HS-27A (cell line): ENCODE results near the gene KLHL29.

Experiments used
- DNase-seq: peaks from one replicate; pipeline ENCODE4 v3.0.0-alpha.2; 2012; ENCODE audit warnings: low read depth, missing footprints

The KLHL29 gene

GRCh38 chr2:23682481-23682880 lies 297.5 kb downstream of the KLHL29 start:
- DNase-seq: no peak

GRCh38 chr2:23683001-23683400 lies 298.0 kb downstream of the KLHL29 start:
- no peak for DNase-seq

GRCh38 chr2:23684395-23685176 lies 299.6 kb downstream of the KLHL29 start:
- DNase-seq: no peak

GRCh38 chr2:23685181-23685580 lies 300.2 kb downstream of the KLHL29 start:
- DNase-seq: no peak

GRCh38 chr2:23685706-23686105 lies 300.7 kb downstream of the KLHL29 start:
- no peak for DNase-seq

- DNase-seq: no peak
Measured at GRCh38 chr2:23686405-23687029, 301.5 kb downstream of the KLHL29 start.

- no peak for DNase-seq
Measured at GRCh38 chr2:23687214-23687613, 302.2 kb downstream of the KLHL29 start.

GRCh38 chr2:23687713-23688112 lies 302.7 kb downstream of the KLHL29 start:
- no peak for DNase-seq

- no peak for DNase-seq
Measured at GRCh38 chr2:23688486-23689130, 303.6 kb downstream of the KLHL29 start.

- DNase-seq: no peak
Measured at GRCh38 chr2:23689131-23689700, 304.2 kb downstream of the KLHL29 start.

GRCh38 chr2:23689891-23690290 lies 304.9 kb downstream of the KLHL29 start:
- no peak for DNase-seq

GRCh38 chr2:23690421-23691105 lies 305.6 kb downstream of the KLHL29 start:
- no peak for DNase-seq

GRCh38 chr2:23691106-23691470 lies 306.1 kb downstream of the KLHL29 start:
- no peak for DNase-seq

- no peak for DNase-seq
Measured at GRCh38 chr2:23691565-23691964, 306.6 kb downstream of the KLHL29 start.

- no peak for DNase-seq
Measured at GRCh38 chr2:23692263-23692662, 307.3 kb downstream of the KLHL29 start.

GRCh38 chr2:23692851-23693605 lies 308.0 kb downstream of the KLHL29 start:
- no peak for DNase-seq

GRCh38 chr2:23693606-23693951 lies 308.6 kb downstream of the KLHL29 start:
- no peak for DNase-seq

- DNase-seq: no peak
Measured at GRCh38 chr2:23694058-23695045, 309.4 kb downstream of the KLHL29 start.

- no peak for DNase-seq
Measured at GRCh38 chr2:23695214-23695889, 310.4 kb downstream of the KLHL29 start.
